GM12878 (cell line): ENCODE results near the gene ASTL. TPM values are rescaled to one million over a fixed set of nuclear protein-coding genes. Genes with fewer than 3 reads are reported as not detected.

Experiments
- ATAC-seq: fragments of 200-7000 bp; cut with Tn5 transposase; 3 replicates; pipeline ENCODE4 v1.9.1; 2020; ENCODE audit warnings: mild to moderate bottlenecking, moderate library complexity
- BruUV-seq: library from RNA; stranded (reverse); fragments of 400-500 nt; replicated peaks from 2 replicates; lab custom pipeline; 2021; lab: Mats Ljungman, UMichigan
- CTCF ChIA-PET: fragments of 300-600 bp; sonication (Branson Sonifier 250); formaldehyde crosslinking; extraction: SDS; loops from one replicate; lab custom pipeline; 2021; ENCODE audit warnings: inconsistent platforms; lab: Yijun Ruan, JAX
- POLR2A ChIA-PET: fragments of 350-600 bp; formaldehyde crosslinking; extraction: SDS; loops from one replicate; lab custom pipeline; 2021; ENCODE audit warnings: inconsistent platforms; lab: Charles Lee
- RAD21 ChIA-PET: fragments of 300-600 bp; sonication (Branson Sonifier 250); formaldehyde crosslinking; loops from one replicate; lab custom pipeline; 2023; ENCODE audit warnings: antibody characterized with exemption; ENCODE audit not compliant: unreplicated experiment; lab: Charles Lee
- SMC1A ChIA-PET: fragments of 300-600 bp; sonication (Branson Sonifier 250); formaldehyde crosslinking; loops from one replicate; lab custom pipeline; 2023; ENCODE audit not compliant: unreplicated experiment, uncharacterized antibody; lab: Charles Lee
- DNase-seq: peaks from one replicate; pipeline ENCODE4 v3.0.0-alpha.2; 2011; ENCODE audit warnings: low read depth, low spot score
- FAIRE-seq: peaks from 3 replicates; lab custom pipeline; 2011; peaks lifted over from hg19 to GRCh38; lab: Jason Lieb, UNC
- H2AFZ ChIP-seq: 2 replicates; pipeline ENCODE4 v1.6.0; 2011; ENCODE audit warnings: low read depth, low read length, control low read depth; ENCODE audit not compliant: control insufficient read depth
- H3K27ac ChIP-seq: 2 replicates; pipeline ENCODE4 v1.5.1; 2011; ENCODE audit warnings: control low read depth; ENCODE audit not compliant: control insufficient read depth, insufficient read depth
- H3K27me3 ChIP-seq, 2 experiments: replicated peaks in 1 of 2; 2 replicates each; pipeline versions ENCODE4 v1.6.0 to v1.6.1; 2011; ENCODE audit warnings: low read length in 1 of 2; ENCODE audit not compliant: control insufficient read depth in 2 of 2, insufficient read depth in 2 of 2
- H3K36me3 ChIP-seq, 2 experiments: 2 replicates each; pipeline ENCODE4 v1.5.1; 2011; ENCODE audit warnings: low read length in 1 of 2; ENCODE audit not compliant: control insufficient read depth in 2 of 2, insufficient read depth in 2 of 2
- H3K4me1 ChIP-seq: 2 replicates; pipeline ENCODE4 v1.6.1; 2011; ENCODE audit warnings: mild to moderate bottlenecking, low read length, moderate library complexity, mixed read lengths; ENCODE audit not compliant: control insufficient read depth, insufficient read depth
- H3K4me2 ChIP-seq: 2 replicates; pipeline ENCODE4 v1.6.0; 2011; ENCODE audit warnings: control low read depth; ENCODE audit not compliant: control insufficient read depth, insufficient read depth
- H3K4me3 ChIP-seq: fragments of 200-600 bp; sonication (generic); 2 replicates; pipeline ENCODE4 v1.5.1; 2016
- H3K79me2 ChIP-seq: 2 replicates; pipeline ENCODE4 v1.6.0; 2011; ENCODE audit warnings: low read length; ENCODE audit not compliant: control insufficient read depth, insufficient read depth
- H3K9ac ChIP-seq: 2 replicates; pipeline ENCODE4 v1.8.0; 2011; ENCODE audit warnings: low read length, control low read depth, mixed read lengths; ENCODE audit not compliant: control insufficient read depth, insufficient read depth
- H3K9me3 ChIP-seq: replicated peaks from 3 replicates; pipeline ENCODE4 v1.5.1; 2011; ENCODE audit warnings: mild to moderate bottlenecking, low read length; ENCODE audit not compliant: control insufficient read depth, insufficient read depth
- H4K20me1 ChIP-seq: 2 replicates; pipeline ENCODE4 v1.6.0; 2011; ENCODE audit not compliant: control insufficient read depth, insufficient read depth
- PAX5 ChIP-seq: IDR thresholded peaks from 2 replicates; pipeline ENCODE4 v1.6.1; 2011; ENCODE audit warnings: low read depth, low read length, borderline replicate concordance
- SP1 ChIP-seq: IDR thresholded peaks from one replicate; pipeline ENCODE4 v1.6.1; 2011; ENCODE audit warnings: low read depth, low read length
- WGBS: methylation state at CpG from one replicate; pipeline ENCODE4 v1.1.6; 2016; ENCODE audit warnings: low lambda C conversion rate; ENCODE audit not compliant: insufficient replicate concordance, insufficient coverage; ENCODE audit errors: missing lambda C conversion rate; 5-methylcytosine and 5-hydroxymethylcytosine counted together
- in situ Hi-C: fragments of 300-500 bp; cut with MboI; formaldehyde crosslinking; loops from 9 replicates; pipeline ENCODE4 v1.14.3; 2018; ENCODE audit warnings: mixed read lengths
- intact Hi-C: fragments of 100-400 bp; cut with micrococcal nuclease; formaldehyde crosslinking; loops from one replicate; pipeline ENCODE4 v1.14.2; 2022; ENCODE audit not compliant: unreplicated experiment
- polyA plus RNA-seq, 11 experiments: library from polyadenylated mRNA; depleted of rRNA in 4 of 11; unstranded in 6 of 11; stranded (reverse) in 5 of 11; fragments of >200 nt; fragmentation: Nextera tagmentation in 4 of 11; fragmentation: Illumina TruSeq in 1 of 11; extraction: Ambion mirVana in 4 of 11; extraction: Trizol in 1 of 11; gene quantifications; 1 replicate in 1 of 11; 2 replicates in 10 of 11; pipeline versions ENCODE4 v1.2.1 to v1.2.3, GENCODE V29; 2011 to 2016; ENCODE audit warnings: inconsistent platforms in 2 of 11, missing spikeins in 2 of 11, low read depth in 1 of 11
- total RNA-seq, 4 experiments: library from RNA; depleted of rRNA in 3 of 4; stranded (reverse); fragments of >200 nt in 3 of 4; fragmentation: Illumina TruSeq in 1 of 4; extraction: Trizol in 1 of 4; gene quantifications; 2 replicates each; pipeline versions ENCODE4 v1.2.1 to v1.2.3, GENCODE V29; 2013 to 2021
- TF ChIP-seq, protein P1 (sequence below): fragments of 450-650 bp; IDR thresholded peaks from 2 replicates; pipeline ENCODE4 v1.6.1; 2017; ENCODE audit warnings: borderline replicate concordance
- TF ChIP-seq, protein P2 (sequence below): fragments of 450-650 bp; IDR thresholded peaks from 2 replicates; pipeline ENCODE4 v1.6.1; 2017; ENCODE audit warnings: mild to moderate bottlenecking, low read depth, inconsistent platforms; ENCODE audit not compliant: poor library complexity, severe bottlenecking

ASTL gene
- total and polyA plus RNA-seq, 10 of the 15 experiments (the other 5 are each of a cell fraction or from before 2014, with no cell fraction given): 0.18 to 1.0 (median 0.38) TPM; not detected in 4

DNA sequence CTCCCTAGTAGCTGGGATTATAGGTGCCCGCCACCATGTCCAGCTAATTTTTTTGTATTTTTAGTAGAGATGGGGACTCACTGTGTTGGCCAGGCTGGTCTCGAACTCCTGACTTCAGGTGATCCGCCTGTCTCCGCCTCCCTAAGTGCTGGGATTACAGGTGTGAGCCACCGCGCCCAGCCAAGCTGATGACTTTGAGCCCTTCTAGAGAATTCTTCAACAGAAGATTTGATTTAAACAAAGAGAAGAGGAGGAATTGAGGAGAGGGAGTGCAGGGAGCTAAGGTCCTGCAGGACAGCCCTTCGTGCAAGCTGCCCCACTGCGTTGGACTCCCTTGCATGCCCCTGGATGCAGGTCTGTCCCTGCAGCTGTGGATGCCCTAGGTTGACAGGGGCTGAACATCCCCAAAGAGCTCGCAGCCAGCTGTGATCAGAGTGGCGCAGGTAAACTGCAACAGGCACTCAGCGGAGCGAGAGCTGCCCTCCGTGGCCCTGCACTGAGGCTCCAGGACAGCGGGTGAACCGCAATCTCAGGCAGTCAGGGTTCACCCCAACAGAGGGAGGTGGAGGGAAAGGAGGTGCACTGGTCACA, 35.6 kb downstream of the ASTL start:
- ChIA-PET CTCF (interaction anchor here (1.3 to 1.8 kb wide), 3 partner anchors 8 to 80 kb away, joined by 3 to 4 read pairs (median 3); no protein-coding TSS in a partner anchor), RAD21 (interaction anchor here (0.5 kb wide), 1 partner anchor 14 kb away, joined by 4 read pairs; the partner anchor contains the start of gene ADRA2B), POLR2A (interaction anchor here (0.6 kb wide), 1 partner anchor 161 kb away, joined by 3 read pairs; no protein-coding TSS in a partner anchor), SMC1A (interaction anchor here (0.6 kb wide), 1 partner anchor 322 kb away, joined by 5 read pairs; no protein-coding TSS in a partner anchor)
- Histone ChIP-seq H3K4me3 (no peak overlapping the region), H3K9ac (no peak overlapping the region), H2AFZ (no peak overlapping the region), H3K9me3 (peaks cover 4% of the 10 kb centered on the region; the same call in 2 of the 3 replicates), H3K27me3 (no peaks in the 10 kb centered on the region), H3K79me2 (no peaks in the 10 kb centered on the region), H3K4me2 (no peak overlapping the region), H4K20me1 (no peaks in the 10 kb centered on the region)
- ATAC-seq: no peak
- BruUV-seq: no TSS peak
- no peak for FAIRE-seq
- intact Hi-C loops (no loop called here), in situ Hi-C loops (no loop called here)
- WGBS: 62% methylated on average over 15 of the region's 15 CpGs
- TF ChIP-seq, protein P1, sequence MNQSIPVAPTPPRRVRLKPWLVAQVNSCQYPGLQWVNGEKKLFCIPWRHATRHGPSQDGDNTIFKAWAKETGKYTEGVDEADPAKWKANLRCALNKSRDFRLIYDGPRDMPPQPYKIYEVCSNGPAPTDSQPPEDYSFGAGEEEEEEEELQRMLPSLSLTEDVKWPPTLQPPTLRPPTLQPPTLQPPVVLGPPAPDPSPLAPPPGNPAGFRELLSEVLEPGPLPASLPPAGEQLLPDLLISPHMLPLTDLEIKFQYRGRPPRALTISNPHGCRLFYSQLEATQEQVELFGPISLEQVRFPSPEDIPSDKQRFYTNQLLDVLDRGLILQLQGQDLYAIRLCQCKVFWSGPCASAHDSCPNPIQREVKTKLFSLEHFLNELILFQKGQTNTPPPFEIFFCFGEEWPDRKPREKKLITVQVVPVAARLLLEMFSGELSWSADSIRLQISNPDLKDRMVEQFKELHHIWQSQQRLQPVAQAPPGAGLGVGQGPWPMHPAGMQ: no peak
- no peak for TF ChIP-seq SP1
- no peak for TF ChIP-seq PAX5
- TF ChIP-seq, protein P2, sequence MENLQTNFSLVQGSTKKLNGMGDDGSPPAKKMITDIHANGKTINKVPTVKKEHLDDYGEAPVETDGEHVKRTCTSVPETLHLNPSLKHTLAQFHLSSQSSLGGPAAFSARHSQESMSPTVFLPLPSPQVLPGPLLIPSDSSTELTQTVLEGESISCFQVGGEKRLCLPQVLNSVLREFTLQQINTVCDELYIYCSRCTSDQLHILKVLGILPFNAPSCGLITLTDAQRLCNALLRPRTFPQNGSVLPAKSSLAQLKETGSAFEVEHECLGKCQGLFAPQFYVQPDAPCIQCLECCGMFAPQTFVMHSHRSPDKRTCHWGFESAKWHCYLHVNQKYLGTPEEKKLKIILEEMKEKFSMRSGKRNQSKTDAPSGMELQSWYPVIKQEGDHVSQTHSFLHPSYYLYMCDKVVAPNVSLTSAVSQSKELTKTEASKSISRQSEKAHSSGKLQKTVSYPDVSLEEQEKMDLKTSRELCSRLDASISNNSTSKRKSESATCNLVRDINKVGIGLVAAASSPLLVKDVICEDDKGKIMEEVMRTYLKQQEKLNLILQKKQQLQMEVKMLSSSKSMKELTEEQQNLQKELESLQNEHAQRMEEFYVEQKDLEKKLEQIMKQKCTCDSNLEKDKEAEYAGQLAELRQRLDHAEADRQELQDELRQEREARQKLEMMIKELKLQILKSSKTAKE: no peak
- TF ChIP-seq, all 136 proteins: peak for 0
- no peak for DNase-seq
- Histone ChIP-seq H3K4me1 (no peaks in the 10 kb centered on the region), H3K27ac (no peak overlapping the region), H3K36me3 (no peaks in the 10 kb centered on the region)
